Aorta (tissue), 5 donors: ENCODE measurements around the gene MAPK9. TPM values are rescaled to one million over a fixed set of nuclear protein-coding genes. Genes with fewer than 3 reads are reported as not detected.

Experiments used
- ATAC-seq: fragments of 200-7000 bp; cut with Tn5 transposase; one replicate; pipeline ENCODE4 v1.9.1; 2022; ENCODE audit warnings: moderate library complexity; ENCODE audit not compliant: low FRiP score
- DNase-seq, 2 donors: peaks; one replicate each; pipeline ENCODE4 v3.0.0-alpha.2; 2020
- H3K27ac ChIP-seq, 2 donors: one replicate each; pipeline ENCODE4 v1.5.1; 2013; ENCODE audit warnings: low read length in 2 of 2, mild to moderate bottlenecking in 2 of 2, moderate library complexity in 2 of 2, control low read depth in 1 of 2, inconsistent platforms in 1 of 2, low read depth in 1 of 2
- H3K27me3 ChIP-seq, 2 donors: one replicate each; pipeline ENCODE4 v1.6.1; 2013; ENCODE audit warnings: control low read depth in 1 of 2, low read length in 1 of 2, mild to moderate bottlenecking in 1 of 2, moderate library complexity in 1 of 2; ENCODE audit not compliant: insufficient read depth in 2 of 2, control insufficient read depth in 1 of 2
- H3K36me3 ChIP-seq, 2 donors: one replicate each; pipeline ENCODE4 v1.6.1; 2013; ENCODE audit warnings: control low read depth in 1 of 2, low read length in 1 of 2, mild to moderate bottlenecking in 1 of 2; ENCODE audit not compliant: insufficient read depth in 2 of 2, control insufficient read depth in 1 of 2
- H3K4me1 ChIP-seq, 2 donors: one replicate each; pipeline ENCODE4 v1.6.1; 2013; ENCODE audit warnings: low read length in 2 of 2, control low read depth in 1 of 2, mild to moderate bottlenecking in 1 of 2, moderate library complexity in 1 of 2; ENCODE audit not compliant: insufficient read depth in 2 of 2, control insufficient read depth in 1 of 2
- H3K4me3 ChIP-seq, 2 donors: one replicate each; pipeline ENCODE4 v1.5.1; 2013; ENCODE audit warnings: low read length in 2 of 2, control low read depth in 1 of 2, mild to moderate bottlenecking in 1 of 2
- H3K9me3 ChIP-seq: one replicate; pipeline ENCODE4 v1.6.1; 2013; ENCODE audit warnings: mild to moderate bottlenecking, low read length; ENCODE audit not compliant: control insufficient read depth
- WGBS, 2 donors: extraction: QIAGEN DNeasy Blood & Tissue Kit; methylation state at CpG; one replicate each; pipeline ENCODE4 v1.1.7; 2013; 5-methylcytosine and 5-hydroxymethylcytosine counted together
- intact Hi-C, 2 donors: fragments of 100-400 bp; cut with DNase I; formaldehyde crosslinking; loops; one replicate each; pipeline versions ENCODE4 v1.14.2 to v1.15.0; 2022
- polyA plus RNA-seq, 2 donors: library from polyadenylated mRNA; stranded (reverse); fragments of 200-250 nt; gene quantifications; one replicate each; pipeline ENCODE4 v1.2.3, GENCODE V29; 2013
- total RNA-seq, 2 donors: library from RNA; stranded (reverse); fragmentation: NEBNext Ultra II Directional; extraction: Animal tissue kit (Norgen Biotek cat#: 25700); gene quantifications; one replicate each; pipeline ENCODE4 v1.2.1, GENCODE V29; 2021
- donor health status: healthy with polysubstance abuse.
- donor health status: Bipolar disorder and iron deficiency.
- donor health status: DM: no; HTN: no; CAD: no.
- donor health status: DM: no; HTN: no; CAD: no.
- donor health status: DM: yes; HTN: yes; CAD: no.

The MAPK9 gene
- total and polyA plus RNA-seq, 4 donors: 15.8 to 36.4 (median 26.7) TPM

- intact Hi-C loops: no loop called here
- ATAC-seq (no peak), DNase-seq (no peak)
- 93 to 98% methylated on average over 4 of the region's 4 CpGs for WGBS, 2 donors
- Histone ChIP-seq H3K27ac (no peak overlapping the region), H3K4me3 (no peak overlapping the region), H3K4me1 (no peaks in the 10 kb centered on the region), H3K9me3 (peaks cover 48% of the 10 kb centered on the region), H3K36me3 (peaks cover 18 to 19% of the 10 kb centered on the region in 2 donors), H3K27me3 (no peaks in the 10 kb centered on the region)
These were observed 41.6 kb downstream of the MAPK9 start for GRCh38 chr5:180250329-180250728.

- H3K9me3 ChIP-seq: peaks cover 24% of the 10 kb centered on the region
- 98% methylated on average over 5 of the region's 5 CpGs for WGBS, 2 donors
These were observed 50.3 kb downstream of the MAPK9 start for GRCh38 chr5:180241600-180241999.

GRCh38 chr5:180238631-180239030 lies 53.3 kb downstream of the MAPK9 start:
- peaks cover 25 to 27% of the 10 kb centered on the region in 2 donors for H3K36me3 ChIP-seq

More at GRCh38 chr5:180241600-180241999, 50.3 kb downstream of the MAPK9 start:
- Histone ChIP-seq H3K36me3 (peaks cover 19 to 26% of the 10 kb centered on the region in 2 donors), H3K27me3 (no peaks in the 10 kb centered on the region), H3K4me1 (no peaks in the 10 kb centered on the region), H3K27ac (no peak overlapping the region), H3K4me3 (no peak overlapping the region)
- ATAC-seq (no peak), DNase-seq (no peak)
- intact Hi-C loops: no loop called here

DNA sequence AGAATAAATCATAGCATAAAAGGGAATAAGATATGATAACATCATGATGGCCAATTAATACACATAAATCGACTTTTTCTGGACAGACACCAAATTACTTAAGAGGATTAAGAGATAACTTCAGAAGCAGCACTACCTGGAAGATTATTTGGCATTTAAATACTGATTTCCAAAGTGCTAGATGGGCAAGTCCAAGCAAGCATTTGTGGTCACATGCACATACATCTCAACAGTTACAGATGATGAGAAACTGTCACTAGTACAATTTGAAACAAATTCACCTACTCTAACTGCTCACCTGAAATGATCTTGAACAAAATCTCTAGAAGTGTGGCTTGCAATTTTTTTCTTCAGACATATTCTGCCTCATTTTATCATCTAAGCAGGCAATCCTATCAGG lies 56.0 kb downstream of the MAPK9 start:
- Histone ChIP-seq H3K4me3 (no peak overlapping the region), H3K9me3 (peaks cover 27% of the 10 kb centered on the region), H3K4me1 (no peaks in the 10 kb centered on the region), H3K36me3 (peaks cover 24 to 25% of the 10 kb centered on the region in 2 donors), H3K27me3 (no peaks in the 10 kb centered on the region), H3K27ac (no peak overlapping the region)
- ATAC-seq (no peak), DNase-seq (no peak)
- intact Hi-C loops: no loop called here
- WGBS, 2 donors: 97 to 98% methylated on average over 1 of the region's 1 CpG

More at GRCh38 chr5:180238631-180239030, 53.3 kb downstream of the MAPK9 start:
- no peaks in the 10 kb centered on the region for H3K27me3 ChIP-seq
- WGBS, 2 donors: 98 to 99% methylated on average over 2 of the region's 2 CpGs
- intact Hi-C loops: no loop called here
- ATAC-seq: no peak
- DNase-seq: no peak
- H3K4me1 ChIP-seq: no peaks in the 10 kb centered on the region
- H3K4me3 ChIP-seq: no peak overlapping the region
- H3K9me3 ChIP-seq: peaks cover 26% of the 10 kb centered on the region
- H3K27ac ChIP-seq: no peak overlapping the region

DNA sequence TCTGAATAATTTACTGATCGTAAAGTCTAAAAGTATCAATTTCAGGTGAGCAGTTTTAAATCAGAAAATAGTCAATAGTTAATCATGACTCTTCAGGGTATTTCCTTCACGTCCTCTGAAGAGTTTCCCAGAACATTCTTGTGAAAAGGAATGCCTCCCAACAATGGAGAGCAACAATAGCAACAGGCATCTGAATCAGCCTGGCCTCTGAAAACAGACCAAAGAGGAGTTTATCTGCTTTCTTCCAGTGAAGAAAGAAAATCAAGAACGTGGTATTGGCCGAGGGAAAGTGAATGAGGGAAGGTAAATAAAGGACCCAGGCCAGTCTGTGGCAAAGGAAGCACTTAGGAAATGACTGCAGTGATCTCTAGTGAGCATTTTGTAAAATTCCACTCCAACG lies 56.8 kb downstream of the MAPK9 start:
- Histone ChIP-seq H3K4me3 (no peak overlapping the region), H3K27me3 (no peaks in the 10 kb centered on the region), H3K27ac (no peak overlapping the region), H3K36me3 (peaks cover 21 to 22% of the 10 kb centered on the region in 2 donors), H3K9me3 (peaks cover 27% of the 10 kb centered on the region), H3K4me1 (no peaks in the 10 kb centered on the region)
- intact Hi-C loops: no loop called here
- ATAC-seq (no peak), DNase-seq (no peak)
- WGBS, 2 donors: 75 to 79% methylated on average over 5 of the region's 5 CpGs

- peaks cover 35% of the 10 kb centered on the region for H3K9me3 ChIP-seq
- intact Hi-C loops: no loop called here
- H3K36me3 ChIP-seq: peaks cover 21 to 22% of the 10 kb centered on the region in 2 donors
- WGBS, 2 donors: 97 to 98% methylated on average over 15 of the region's 15 CpGs
- DNase-seq: no peak
- ATAC-seq: no peak
- no peak overlapping the region for H3K27ac ChIP-seq
- H3K4me1 ChIP-seq: no peaks in the 10 kb centered on the region
- no peak overlapping the region for H3K4me3 ChIP-seq
- no peaks in the 10 kb centered on the region for H3K27me3 ChIP-seq
These were observed 57.6 kb downstream of the MAPK9 start for GRCh38 chr5:180234271-180234670.

- Histone ChIP-seq H3K27ac (no peak overlapping the region), H3K36me3 (peaks cover 19 to 21% of the 10 kb centered on the region in 2 donors), H3K4me1 (no peaks in the 10 kb centered on the region), H3K27me3 (no peaks in the 10 kb centered on the region), H3K9me3 (peaks cover 36% of the 10 kb centered on the region), H3K4me3 (no peak overlapping the region)
- WGBS, 2 donors: 54 to 55% methylated on average over 11 of the region's 11 CpGs
- DNase-seq: no peak
- ATAC-seq: no peak
- intact Hi-C loops: no loop called here
These were observed 58.2 kb downstream of the MAPK9 start for GRCh38 chr5:180233729-180234128.

DNA sequence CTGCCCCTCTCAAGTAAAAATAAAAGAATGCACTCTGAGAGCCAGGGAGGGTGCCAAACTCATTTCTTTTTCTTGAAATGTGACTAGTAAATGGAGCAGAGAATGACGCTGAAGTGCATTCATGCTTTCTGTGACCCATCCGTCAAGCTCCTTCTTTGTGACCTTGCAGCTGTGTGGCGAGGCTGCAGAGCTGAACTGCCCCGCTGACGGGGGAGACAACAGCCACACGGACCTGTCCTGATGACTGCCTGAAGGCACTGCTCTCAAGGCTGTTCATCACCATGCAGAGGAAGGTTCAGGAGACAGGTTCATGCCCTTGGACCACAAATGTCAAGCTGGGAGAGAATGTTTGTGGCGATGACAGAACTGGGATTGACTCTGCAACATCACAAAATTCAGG lies 61.9 kb downstream of the MAPK9 start:
- H3K4me3 ChIP-seq: no peak overlapping the region
- peaks cover 7 to 11% of the 10 kb centered on the region in 2 donors for H3K36me3 ChIP-seq
- H3K9me3 ChIP-seq: peaks cover 33% of the 10 kb centered on the region
- ATAC-seq (no peak), DNase-seq (no peak)
- intact Hi-C loops: no loop called here
- 81 to 82% methylated on average over 7 of the region's 7 CpGs for WGBS, 2 donors
- H3K27me3 ChIP-seq: no peaks in the 10 kb centered on the region
- no peak overlapping the region for H3K27ac ChIP-seq
- no peaks in the 10 kb centered on the region for H3K4me1 ChIP-seq

DNA sequence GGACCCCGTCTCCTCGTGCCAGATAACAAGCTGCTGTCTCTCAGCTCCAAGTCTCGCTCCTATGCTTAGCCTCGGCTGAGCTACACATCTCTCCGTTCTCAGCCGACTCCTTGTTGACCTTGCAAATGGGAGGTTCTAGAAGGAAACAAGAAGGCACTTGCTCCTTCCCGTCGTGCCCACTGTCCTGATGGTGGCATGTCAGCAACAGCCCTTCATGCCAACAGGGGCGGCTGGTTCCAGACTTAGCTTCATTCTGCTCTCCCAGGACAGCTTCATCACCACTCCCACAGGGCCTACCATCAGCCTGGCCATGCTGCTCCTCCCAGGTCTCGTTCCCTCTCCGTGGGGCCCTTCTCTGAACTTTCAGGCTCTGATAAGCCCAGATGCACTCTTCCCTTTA lies 69.8 kb downstream of the MAPK9 start:
- Histone ChIP-seq H3K27ac (no peak overlapping the region), H3K9me3 (peaks cover 20% of the 10 kb centered on the region), H3K36me3 (no peaks in the 10 kb centered on the region), H3K4me1 (no peaks in the 10 kb centered on the region), H3K4me3 (no peak overlapping the region), H3K27me3 (no peaks in the 10 kb centered on the region)
- intact Hi-C loops: no loop called here
- ATAC-seq (no peak), DNase-seq (no peak)
- WGBS, 2 donors: 93 to 95% methylated on average over 11 of the region's 11 CpGs
